A673 (cell line): Measurements from ENCODE around the gene KIRREL3.

ENCODE experiments used
- CTCF ChIP-seq: fragments of 300-800, 200-600 bp; sonication (generic); conservative IDR thresholded peaks from 2 replicates; pipeline ENCODE4 v1.5.1; 2017; ENCODE audit warnings: low read depth, mild to moderate bottlenecking, antibody characterized with exemption, low read length, moderate library complexity, mixed read lengths
- EZH2 ChIP-seq: fragments of 200-600 bp; sonication (generic); IDR thresholded peaks from 2 replicates; pipeline ENCODE4 v1.6.1; 2017; ENCODE audit warnings: borderline replicate concordance, low read depth, mild to moderate bottlenecking, mixed read lengths, antibody characterized with exemption, low read length; ENCODE audit not compliant: poor library complexity, severe bottlenecking

- TF ChIP-seq CTCF: no peak
- no peak for TF ChIP-seq EZH2
Measured at GRCh38 chr11:126719740-126720139, 280.8 kb downstream of the KIRREL3 start.
